ENCODE results near the gene CRTAC1.

DNA sequence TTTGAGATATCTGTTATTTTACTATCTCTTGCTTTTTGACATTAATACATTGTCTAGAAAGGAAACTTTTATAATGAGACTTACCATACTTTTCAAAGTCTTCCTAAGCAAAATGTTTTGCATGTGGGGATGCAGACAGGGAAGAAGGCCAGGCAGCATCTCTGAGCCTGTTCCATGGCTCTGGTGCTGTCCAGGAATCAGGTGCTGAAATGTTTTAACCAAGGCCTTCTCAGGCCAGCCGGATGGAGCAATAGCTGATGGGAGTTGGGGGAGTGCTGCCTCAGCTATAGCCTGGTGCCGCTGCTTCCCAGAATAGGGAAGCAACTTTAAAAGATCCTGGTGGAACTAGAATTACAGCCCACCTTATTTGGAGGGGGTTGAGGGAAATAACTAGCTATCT lies 38.5 kb downstream of the CRTAC1 start:
- TF ChIP-seq, protein P1, sequence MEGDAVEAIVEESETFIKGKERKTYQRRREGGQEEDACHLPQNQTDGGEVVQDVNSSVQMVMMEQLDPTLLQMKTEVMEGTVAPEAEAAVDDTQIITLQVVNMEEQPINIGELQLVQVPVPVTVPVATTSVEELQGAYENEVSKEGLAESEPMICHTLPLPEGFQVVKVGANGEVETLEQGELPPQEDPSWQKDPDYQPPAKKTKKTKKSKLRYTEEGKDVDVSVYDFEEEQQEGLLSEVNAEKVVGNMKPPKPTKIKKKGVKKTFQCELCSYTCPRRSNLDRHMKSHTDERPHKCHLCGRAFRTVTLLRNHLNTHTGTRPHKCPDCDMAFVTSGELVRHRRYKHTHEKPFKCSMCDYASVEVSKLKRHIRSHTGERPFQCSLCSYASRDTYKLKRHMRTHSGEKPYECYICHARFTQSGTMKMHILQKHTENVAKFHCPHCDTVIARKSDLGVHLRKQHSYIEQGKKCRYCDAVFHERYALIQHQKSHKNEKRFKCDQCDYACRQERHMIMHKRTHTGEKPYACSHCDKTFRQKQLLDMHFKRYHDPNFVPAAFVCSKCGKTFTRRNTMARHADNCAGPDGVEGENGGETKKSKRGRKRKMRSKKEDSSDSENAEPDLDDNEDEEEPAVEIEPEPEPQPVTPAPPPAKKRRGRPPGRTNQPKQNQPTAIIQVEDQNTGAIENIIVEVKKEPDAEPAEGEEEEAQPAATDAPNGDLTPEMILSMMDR (conservative IDR thresholded peaks at IDR 0.05), result no peak
- TF ChIP-seq ZFX (IDR thresholded peaks at IDR 0.05), result no peak
